Measurements from ENCODE around the gene MICALL1.

GRCh38 chr22:37906364-37907008, 389 bp downstream of the MICALL1 start:
- TF ChIP-seq POLR2A (IDR thresholded peaks at IDR 0.05; ENCODE audit: low read depth, low read length) (no peak; the same call in 1 of the 2 replicates), CTCF (conservative IDR thresholded peaks at IDR 0.05; ENCODE audit: low read depth, low read length) (no peak), USF2 (IDR thresholded peaks at IDR 0.05; ENCODE audit: low read depth, low read length) (no peak), ELK1 (IDR thresholded peaks at IDR 0.05; ENCODE audit: borderline replicate concordance, low read depth, low read length) (no peak), CEBPB (IDR thresholded peaks at IDR 0.05; ENCODE audit: low read depth, low read length) (no peak), RAD21 (IDR thresholded peaks at IDR 0.05; ENCODE audit: low read length) (no peak), RCOR1 (IDR thresholded peaks at IDR 0.05; ENCODE audit: insufficient replicate concordance, low read length) (no peak), MAZ (IDR thresholded peaks at IDR 0.05; ENCODE audit: borderline replicate concordance, low read depth, low read length) (no peak), MAFK (IDR thresholded peaks at IDR 0.05; ENCODE audit: low read depth, low read length) (no peak), SMC3 (IDR thresholded peaks at IDR 0.05; ENCODE audit: low read depth, low read length) (no peak)
